ENCODE results near the gene ADAMTS17. TPM values are rescaled to one million over a fixed set of nuclear protein-coding genes. Genes with fewer than 3 reads are reported as not detected.
A peak's percentile ranks its signal among the peaks of the same experiment; 100 is the strongest.

The ADAMTS17 gene, protein sequence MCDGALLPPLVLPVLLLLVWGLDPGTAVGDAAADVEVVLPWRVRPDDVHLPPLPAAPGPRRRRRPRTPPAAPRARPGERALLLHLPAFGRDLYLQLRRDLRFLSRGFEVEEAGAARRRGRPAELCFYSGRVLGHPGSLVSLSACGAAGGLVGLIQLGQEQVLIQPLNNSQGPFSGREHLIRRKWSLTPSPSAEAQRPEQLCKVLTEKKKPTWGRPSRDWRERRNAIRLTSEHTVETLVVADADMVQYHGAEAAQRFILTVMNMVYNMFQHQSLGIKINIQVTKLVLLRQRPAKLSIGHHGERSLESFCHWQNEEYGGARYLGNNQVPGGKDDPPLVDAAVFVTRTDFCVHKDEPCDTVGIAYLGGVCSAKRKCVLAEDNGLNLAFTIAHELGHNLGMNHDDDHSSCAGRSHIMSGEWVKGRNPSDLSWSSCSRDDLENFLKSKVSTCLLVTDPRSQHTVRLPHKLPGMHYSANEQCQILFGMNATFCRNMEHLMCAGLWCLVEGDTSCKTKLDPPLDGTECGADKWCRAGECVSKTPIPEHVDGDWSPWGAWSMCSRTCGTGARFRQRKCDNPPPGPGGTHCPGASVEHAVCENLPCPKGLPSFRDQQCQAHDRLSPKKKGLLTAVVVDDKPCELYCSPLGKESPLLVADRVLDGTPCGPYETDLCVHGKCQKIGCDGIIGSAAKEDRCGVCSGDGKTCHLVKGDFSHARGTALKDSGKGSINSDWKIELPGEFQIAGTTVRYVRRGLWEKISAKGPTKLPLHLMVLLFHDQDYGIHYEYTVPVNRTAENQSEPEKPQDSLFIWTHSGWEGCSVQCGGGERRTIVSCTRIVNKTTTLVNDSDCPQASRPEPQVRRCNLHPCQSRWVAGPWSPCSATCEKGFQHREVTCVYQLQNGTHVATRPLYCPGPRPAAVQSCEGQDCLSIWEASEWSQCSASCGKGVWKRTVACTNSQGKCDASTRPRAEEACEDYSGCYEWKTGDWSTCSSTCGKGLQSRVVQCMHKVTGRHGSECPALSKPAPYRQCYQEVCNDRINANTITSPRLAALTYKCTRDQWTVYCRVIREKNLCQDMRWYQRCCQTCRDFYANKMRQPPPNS
- 1 to 10 TPM in 1 of 2 experiments, under 1 TPM in 1; 0.81 to 1.0 TPM for total RNA-seq

DNA sequence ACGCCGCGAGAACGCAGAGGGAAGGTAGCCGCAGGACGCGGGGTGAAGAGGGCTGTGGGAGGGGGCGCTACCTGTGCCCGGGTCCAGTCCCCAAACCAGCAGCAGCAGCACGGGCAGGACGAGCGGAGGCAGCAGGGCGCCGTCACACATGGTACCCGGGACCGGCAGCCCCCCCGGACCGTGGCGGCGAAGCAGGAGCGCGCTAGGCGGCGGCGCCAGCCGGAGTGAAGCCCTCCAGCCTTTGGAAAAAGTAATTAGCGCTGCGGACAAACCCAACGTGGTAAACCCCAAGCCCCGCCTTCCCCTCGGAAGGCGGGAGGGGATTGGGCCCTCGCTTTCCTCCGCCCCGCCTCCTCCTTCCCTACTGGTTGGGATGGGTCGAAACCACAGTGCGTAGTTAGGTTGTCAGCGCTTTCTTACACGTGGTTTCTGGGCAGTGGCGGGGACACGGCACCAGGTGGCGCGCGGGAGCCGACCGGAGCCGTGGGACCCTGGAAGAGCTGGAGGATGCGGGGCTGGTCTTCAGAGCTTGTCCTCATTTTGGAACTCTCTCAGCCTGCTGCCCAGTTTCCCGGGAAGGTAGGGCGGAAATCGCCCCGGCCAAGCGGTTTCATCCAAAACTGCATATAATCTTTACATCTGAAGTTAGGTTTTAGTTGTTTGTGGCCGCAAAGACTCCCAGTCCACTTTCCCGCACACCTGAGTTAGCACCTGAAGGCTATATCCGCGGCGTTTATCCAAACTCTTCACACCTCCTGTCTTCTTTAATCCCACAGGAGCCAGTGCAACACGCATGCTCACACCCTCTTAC is at the start of gene ADAMTS17:
Gene ADAMTS17 (minus strand): TSS at position 226 of the 811 bp plus-strand sequence. CDS start 76 bp downstream, at position 150.
- Mint-ChIP-seq H3K36me3 (ENCODE audit: low read depth) (no peaks in the 10 kb centered on the region), H3K27me3 (ENCODE audit: low read depth) (no peaks in the 10 kb centered on the region), H3K9me3 (no peaks in the 10 kb centered on the region), H3K27ac (no peak within 1 kb of the TSS), H3K4me1 (ENCODE audit: low read depth) (peaks cover 9% of the 10 kb centered on the region), H3K4me3 (peak within 1 kb of the TSS; percentile 52)
- DNase-seq: peak; percentile 96
- CTCF ChIA-PET: interaction anchor here (0.6 to 1.4 kb wide), 9 partner anchors 9 to 251 kb away, joined by 3 to 9 read pairs (median 3); no protein-coding TSS in a partner anchor
- intact Hi-C loops (cut with micrococcal nuclease): loop anchor here (1.0 to 5.0 kb wide), 7 partner anchors 8 to 1380 kb away; partner anchors contain the start of genes ASB7, LINS1 and TARS3

DNA sequence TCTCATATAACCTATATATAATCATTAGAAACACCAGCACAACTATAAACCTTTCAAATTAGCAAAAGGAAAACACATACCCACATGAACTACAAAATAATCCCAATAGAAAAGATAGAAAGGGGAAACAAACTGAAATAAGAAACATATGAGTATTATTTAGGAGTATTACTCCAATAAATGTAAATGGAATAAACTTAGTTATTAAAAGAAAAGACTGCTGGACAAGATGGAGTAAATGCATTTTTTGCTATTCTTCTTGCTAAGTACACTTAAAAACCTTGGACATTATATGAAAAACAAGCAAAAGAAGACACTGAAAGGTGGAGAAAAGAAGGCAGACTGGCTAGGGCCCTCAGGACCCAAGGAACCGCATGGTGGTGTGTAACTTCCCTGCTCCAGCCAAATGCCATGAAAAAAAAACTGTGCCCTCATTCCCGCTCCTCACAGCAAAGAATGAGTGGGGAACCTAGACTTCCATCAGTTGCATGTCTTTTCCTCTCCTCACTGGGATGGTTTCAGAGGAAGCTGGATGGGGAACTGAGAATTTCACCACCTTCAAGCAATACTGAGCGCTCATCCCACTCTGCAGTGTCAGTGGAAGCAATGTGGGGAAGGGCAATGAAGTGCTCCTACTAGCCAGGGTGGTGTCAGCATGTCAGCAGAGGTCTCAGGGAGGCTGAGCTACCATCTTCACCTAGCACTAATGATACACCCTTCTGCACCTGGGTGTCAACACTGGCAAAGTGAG is 43.7 kb upstream of the ADAMTS17 start:
- no peaks in the 10 kb centered on the region for H3K27me3 Mint-ChIP-seq (ENCODE audit: low read depth)
- H3K36me3 Mint-ChIP-seq (ENCODE audit: low read depth): peaks cover 1% of the 10 kb centered on the region
- H3K4me3 Mint-ChIP-seq: no peak overlapping the region
- DNase-seq: no peak
- CTCF ChIA-PET: interaction anchor here (5.0 kb wide), 1 partner anchor 35 kb away, joined by 20 read pairs; no protein-coding TSS in a partner anchor
- peaks cover 19% of the 10 kb centered on the region for H3K9me3 Mint-ChIP-seq
- no peak overlapping the region for H3K27ac Mint-ChIP-seq
- H3K4me1 Mint-ChIP-seq (ENCODE audit: low read depth): no peaks in the 10 kb centered on the region
- intact Hi-C loops (cut with micrococcal nuclease): no loop called here

DNA sequence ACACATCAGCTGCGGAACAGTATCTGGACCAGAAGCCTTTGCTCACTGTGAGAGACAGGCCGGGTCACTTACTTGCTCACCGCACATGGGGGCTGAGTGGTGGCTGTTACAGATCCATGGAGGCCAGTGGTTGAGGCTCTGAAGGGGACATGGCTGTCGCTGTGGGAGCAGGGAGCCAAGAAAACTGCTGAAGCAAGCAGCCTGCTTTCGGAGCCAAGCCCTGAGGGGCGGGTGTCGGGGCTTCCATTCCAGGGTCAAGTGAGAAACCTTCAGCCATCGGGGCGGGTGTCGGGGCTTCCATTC is 42.3 kb upstream of the ADAMTS17 start:
- Mint-ChIP-seq H3K4me3 (no peak overlapping the region), H3K9me3 (peaks cover 19% of the 10 kb centered on the region), H3K27ac (no peak overlapping the region), H3K4me1 (ENCODE audit: low read depth) (no peaks in the 10 kb centered on the region), H3K36me3 (ENCODE audit: low read depth) (peaks cover 1% of the 10 kb centered on the region), H3K27me3 (ENCODE audit: low read depth) (no peaks in the 10 kb centered on the region)
- intact Hi-C loops (cut with micrococcal nuclease): no loop called here
- CTCF ChIA-PET: interaction anchor here (0.7 to 3.5 kb wide), 4 partner anchors 17 to 42 kb away, joined by 3 to 51 read pairs (median 4); no protein-coding TSS in a partner anchor
- DNase-seq: no peak

DNA sequence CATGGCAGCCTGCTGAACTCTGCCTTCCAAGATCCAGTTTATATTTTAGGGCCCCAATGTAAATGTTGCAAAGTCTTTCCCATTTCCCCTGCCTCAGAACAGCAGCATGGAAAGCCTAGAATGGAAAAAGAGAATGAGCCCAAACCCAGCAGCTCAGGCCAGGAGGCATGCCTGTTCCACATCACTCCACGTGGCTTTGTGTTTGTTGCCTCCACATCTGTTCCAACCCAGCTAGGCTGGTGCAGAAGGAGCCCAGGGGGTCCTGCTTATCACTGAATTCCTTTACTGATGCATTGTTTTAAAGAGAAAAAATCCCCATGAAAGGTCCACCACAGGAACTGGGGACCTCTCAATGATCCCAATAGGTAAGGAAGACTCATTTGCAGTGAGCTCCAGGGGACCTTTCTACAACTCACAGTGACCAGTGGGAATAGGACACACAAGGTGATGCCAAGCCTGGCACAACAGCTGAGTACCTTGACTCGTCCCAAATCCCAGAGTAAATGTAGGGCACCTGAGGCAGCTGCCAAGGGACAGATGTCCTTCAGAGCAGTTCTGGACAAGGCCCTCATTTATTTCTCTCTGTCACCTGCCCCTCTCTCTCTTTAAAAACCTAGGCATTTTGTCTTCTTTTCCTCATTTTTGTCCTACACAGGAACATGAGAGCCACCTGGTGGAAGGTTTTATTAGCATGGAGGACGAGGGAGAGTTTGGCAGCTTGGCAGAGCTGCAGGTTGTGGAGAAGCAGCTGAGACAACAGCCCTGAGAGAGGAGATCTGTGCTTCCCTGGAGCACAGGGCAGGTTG is 41.7 kb upstream of the ADAMTS17 start:
- H3K9me3 Mint-ChIP-seq: peaks cover 16% of the 10 kb centered on the region
- CTCF ChIA-PET: interaction anchor here (1.2 to 3.5 kb wide), 4 partner anchors 18 to 38 kb away, joined by 3 to 51 read pairs (median 4); no protein-coding TSS in a partner anchor
- intact Hi-C loops (cut with micrococcal nuclease): loop anchor here (1.0 to 2.0 kb wide), 2 partner anchors 33 to 41 kb away; no protein-coding TSS in a partner anchor
- no peaks in the 10 kb centered on the region for H3K27me3 Mint-ChIP-seq (ENCODE audit: low read depth)
- no peak overlapping the region for H3K27ac Mint-ChIP-seq
- peak; percentile 49 for DNase-seq
- no peaks in the 10 kb centered on the region for H3K4me1 Mint-ChIP-seq (ENCODE audit: low read depth)
- H3K36me3 Mint-ChIP-seq (ENCODE audit: low read depth): peaks cover 1% of the 10 kb centered on the region
- H3K4me3 Mint-ChIP-seq: no peak overlapping the region

DNA sequence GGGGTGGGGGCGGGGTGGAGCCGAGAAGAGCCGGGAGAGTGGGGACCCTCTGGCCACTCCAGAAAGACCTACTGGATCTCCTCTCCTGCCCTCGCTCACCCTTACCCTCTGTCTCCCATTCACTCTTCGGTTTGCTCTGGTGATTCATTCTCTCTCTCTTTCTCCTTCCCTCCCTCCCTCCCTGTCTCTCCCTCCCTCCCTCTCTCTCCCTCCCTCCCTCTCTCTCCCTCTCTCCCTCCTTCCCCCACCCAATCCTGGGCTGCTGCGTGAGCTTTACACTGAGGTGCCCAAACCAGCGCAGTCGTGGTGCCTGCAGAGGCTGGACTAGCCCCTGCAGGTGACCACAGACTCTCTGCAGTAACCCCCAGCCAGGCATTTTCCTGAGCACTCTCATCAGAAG is 32.2 kb upstream of the ADAMTS17 start:
- H3K27ac Mint-ChIP-seq: no peak overlapping the region
- H3K4me3 Mint-ChIP-seq: peak overlapping the region; percentile 39
- no peak for DNase-seq
- H3K4me1 Mint-ChIP-seq (ENCODE audit: low read depth): peaks cover 10% of the 10 kb centered on the region
- H3K36me3 Mint-ChIP-seq (ENCODE audit: low read depth): peaks cover 8% of the 10 kb centered on the region
- peaks cover 32% of the 10 kb centered on the region for H3K27me3 Mint-ChIP-seq (ENCODE audit: low read depth)
- peaks cover 17% of the 10 kb centered on the region for H3K9me3 Mint-ChIP-seq
- CTCF ChIA-PET: no interaction called here
- intact Hi-C loops (cut with micrococcal nuclease): no loop called here

DNA sequence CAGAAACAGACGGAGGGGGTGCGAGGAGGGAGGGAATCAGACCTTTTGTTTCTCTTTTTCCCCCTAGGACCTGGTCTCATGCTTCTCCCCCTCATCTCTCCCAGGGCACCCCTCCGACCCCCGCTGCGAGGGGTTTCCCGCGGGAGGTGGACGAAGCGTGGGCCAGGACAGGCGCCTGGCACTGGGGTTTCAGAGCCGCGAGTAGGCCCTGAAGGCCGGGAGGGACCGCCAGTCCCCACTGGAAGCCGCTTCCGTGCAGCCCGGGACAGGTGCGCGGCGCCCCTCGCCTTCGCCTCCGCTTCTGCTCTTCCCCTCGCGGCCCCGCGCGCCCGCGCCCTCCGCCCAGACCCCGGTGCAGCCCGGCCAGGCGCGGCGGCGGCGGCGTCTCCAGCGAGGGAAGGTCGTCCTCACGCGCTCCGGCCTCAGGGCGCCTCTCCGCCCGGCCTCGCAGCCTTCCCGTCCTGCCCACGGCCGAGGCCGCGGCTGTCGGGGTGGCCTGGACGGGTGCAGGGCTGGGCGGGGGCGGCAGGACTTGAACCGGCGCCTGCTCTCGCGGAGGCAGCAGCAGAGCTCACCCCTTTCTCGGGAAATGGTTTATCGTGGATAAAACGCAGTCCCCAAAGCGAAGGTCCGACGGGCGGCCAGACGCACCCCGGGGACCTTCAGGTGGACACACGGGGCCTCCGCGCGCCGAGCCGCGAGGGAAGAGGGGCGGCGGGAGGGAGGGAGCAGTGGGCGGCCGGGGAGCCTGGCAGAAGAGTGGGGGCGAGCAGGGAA is 31.5 kb upstream of the ADAMTS17 start:
- Mint-ChIP-seq H3K27me3 (ENCODE audit: low read depth) (peaks cover 33% of the 10 kb centered on the region), H3K9me3 (peaks cover 17% of the 10 kb centered on the region), H3K27ac (no peak overlapping the region), H3K36me3 (ENCODE audit: low read depth) (peaks cover 8% of the 10 kb centered on the region), H3K4me3 (peak overlapping the region; percentile 25), H3K4me1 (ENCODE audit: low read depth) (peaks cover 10% of the 10 kb centered on the region)
- CTCF ChIA-PET: no interaction called here
- DNase-seq: no peak
- intact Hi-C loops (cut with micrococcal nuclease): no loop called here

DNA sequence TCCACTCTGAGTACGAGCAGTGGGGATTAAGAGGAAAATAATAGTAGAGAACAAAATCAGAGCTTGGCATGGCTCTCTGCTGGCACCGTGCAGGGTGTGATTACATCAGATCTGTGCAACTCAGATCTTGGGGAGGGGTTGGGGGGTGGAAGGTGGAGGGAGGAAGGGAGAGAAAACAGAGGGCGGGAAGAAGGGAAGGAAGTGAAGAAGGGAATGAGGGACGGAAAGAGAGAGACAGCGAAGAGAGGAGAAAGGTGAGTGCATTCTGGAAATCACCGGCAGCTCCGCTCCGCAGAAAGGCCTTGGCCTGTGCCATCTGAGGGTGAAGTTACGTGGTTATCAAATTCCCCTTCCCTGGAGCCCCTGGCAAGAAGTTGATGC is 31.0 kb upstream of the ADAMTS17 start:
- peaks cover 17% of the 10 kb centered on the region for H3K9me3 Mint-ChIP-seq
- DNase-seq: peak; percentile 17
- H3K27me3 Mint-ChIP-seq (ENCODE audit: low read depth): peaks cover 33% of the 10 kb centered on the region
- H3K36me3 Mint-ChIP-seq (ENCODE audit: low read depth): peaks cover 8% of the 10 kb centered on the region
- no peak overlapping the region for H3K27ac Mint-ChIP-seq
- H3K4me3 Mint-ChIP-seq: peak overlapping the region; percentile 25
- CTCF ChIA-PET: no interaction called here
- peaks cover 10% of the 10 kb centered on the region for H3K4me1 Mint-ChIP-seq (ENCODE audit: low read depth)
- intact Hi-C loops (cut with micrococcal nuclease): no loop called here

DNA sequence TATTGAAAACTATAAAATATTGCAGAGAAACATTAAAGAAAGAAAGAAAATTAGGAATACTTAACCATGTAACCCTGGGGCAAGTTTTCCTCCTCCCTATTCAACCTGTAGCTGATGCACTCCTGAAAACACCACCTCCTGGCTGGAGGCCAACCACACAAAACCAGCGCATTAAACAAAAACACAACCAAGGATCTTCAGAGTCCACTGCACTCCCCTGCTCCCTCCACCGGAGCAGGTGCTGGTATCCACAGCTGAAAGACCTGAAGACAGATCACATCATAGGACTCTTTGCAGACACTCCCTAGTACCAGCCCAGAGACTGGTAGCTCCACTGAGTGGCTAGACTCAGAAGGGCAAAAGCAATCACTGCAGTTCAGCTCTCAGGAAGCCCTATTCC is 13.6 kb upstream of the ADAMTS17 start:
- intact Hi-C loops (cut with micrococcal nuclease): no loop called here
- no peak overlapping the region for H3K27ac Mint-ChIP-seq
- no peaks in the 10 kb centered on the region for H3K36me3 Mint-ChIP-seq (ENCODE audit: low read depth)
- H3K4me3 Mint-ChIP-seq: no peak overlapping the region
- no peaks in the 10 kb centered on the region for H3K4me1 Mint-ChIP-seq (ENCODE audit: low read depth)
- CTCF ChIA-PET: interaction anchor here (0.8 to 1.6 kb wide), 3 partner anchors 11 to 1092 kb away, joined by 3 to 5 read pairs (median 4); no protein-coding TSS in a partner anchor
- DNase-seq: no peak
- H3K27me3 Mint-ChIP-seq (ENCODE audit: low read depth): peaks cover 11% of the 10 kb centered on the region
- no peaks in the 10 kb centered on the region for H3K9me3 Mint-ChIP-seq

DNA sequence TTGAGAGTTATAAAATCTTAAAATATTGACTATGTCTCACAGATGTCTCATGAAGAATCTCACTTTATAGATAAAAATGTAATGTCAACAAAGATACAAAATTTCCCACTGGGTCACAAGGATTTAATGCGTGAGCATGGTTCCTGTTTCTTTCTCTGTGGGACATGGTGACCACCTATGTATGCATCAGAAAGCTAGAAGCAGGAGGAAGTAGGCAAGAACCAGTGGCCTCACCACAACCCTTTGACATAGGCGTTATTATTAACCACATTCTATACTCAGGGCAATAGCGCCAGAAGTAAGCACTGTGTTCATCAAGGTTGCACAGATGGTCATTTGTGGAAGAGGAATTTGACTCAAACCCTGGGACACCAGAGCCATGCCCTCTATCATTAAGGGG is 11.7 kb upstream of the ADAMTS17 start:
- CTCF ChIA-PET: no interaction called here
- no peak overlapping the region for H3K4me3 Mint-ChIP-seq
- no peak overlapping the region for H3K27ac Mint-ChIP-seq
- peaks cover 11% of the 10 kb centered on the region for H3K27me3 Mint-ChIP-seq (ENCODE audit: low read depth)
- DNase-seq: no peak
- no peaks in the 10 kb centered on the region for H3K36me3 Mint-ChIP-seq (ENCODE audit: low read depth)
- H3K4me1 Mint-ChIP-seq (ENCODE audit: low read depth): peaks cover 2% of the 10 kb centered on the region
- intact Hi-C loops (cut with micrococcal nuclease): loop anchor here (5.0 kb wide), 2 partner anchors 164 to 279 kb away; no protein-coding TSS in a partner anchor
- H3K9me3 Mint-ChIP-seq: no peaks in the 10 kb centered on the region

Measured in activated naive CD4-positive, alpha-beta T cell treated with anti-CD3 and anti-CD28 coated beads for 36 hours (primary cell).